HCT116 (cell line): Measurements from ENCODE around the gene EVI5. TPM values are rescaled to one million over a fixed set of nuclear protein-coding genes. Genes with fewer than 3 reads are reported as not detected.
"Not testable (repeated sequence)": the region's sequence is repeated elsewhere in the genome, so short reads cannot be mapped to it uniquely, and the experiment has no call there.

Experiments used
- ATAC-seq: fragments of 200-7000 bp; cut with Tn5 transposase; 2 replicates; pipeline ENCODE4 v1.9.1; 2020; ENCODE audit warnings: mild to moderate bottlenecking, moderate library complexity
- BruUV-seq: library from RNA; stranded (reverse); fragments of 400-500 nt; replicated peaks from 2 replicates; lab custom pipeline; 2021; lab: Mats Ljungman, UMichigan
- CTCF ChIA-PET: fragments of 300-600 bp; sonication (Branson Sonifier 250); formaldehyde crosslinking; loops from one replicate; lab custom pipeline; 2021; ENCODE audit warnings: antibody characterized with exemption; lab: Charles Lee
- POLR2A ChIA-PET: fragments of 300-600, 350-600 bp; sonication (Branson Sonifier 250); formaldehyde crosslinking; loops from one replicate; lab custom pipeline; 2021; ENCODE audit warnings: antibody characterized with exemption; lab: Charles Lee
- RAD21 ChIA-PET, 2 experiments: fragments of 300-600 bp; sonication (Branson Sonifier 250); formaldehyde crosslinking; loops; one replicate each; lab custom pipeline; 2023; ENCODE audit warnings: low total read pairs in 2 of 2; ENCODE audit not compliant: uncharacterized antibody in 2 of 2, unreplicated experiment in 2 of 2, low non-redundant PET in 1 of 2; lab: Charles Lee
- DNase-seq: peaks from one replicate; pipeline ENCODE4 v3.0.0-alpha.2; 2010; ENCODE audit warnings: low read depth, low spot score
- H2AFZ ChIP-seq: fragments of 200-600 bp; shearing (Covaris generic), sonication (generic); 2 replicates; pipeline ENCODE4 v1.6.1; 2017; ENCODE audit warnings: low read depth, mixed run types, mixed read lengths, antibody characterized with exemption, low read length; ENCODE audit not compliant: poor library complexity, severe bottlenecking
- H3K27ac ChIP-seq: 2 replicates; pipeline ENCODE4 v1.5.1; 2012; ENCODE audit warnings: low read depth, low read length
- H3K27me3 ChIP-seq: fragments of 200-600 bp; sonication (generic); 2 replicates; pipeline ENCODE4 v1.6.1; 2016; ENCODE audit warnings: mixed run types, low read length, mixed read lengths; ENCODE audit not compliant: insufficient read depth
- H3K36me3 ChIP-seq, 2 experiments: fragments of 200-500 bp in 1 of 2; fragments of 200-600 bp in 1 of 2; sonication (Bioruptor generic) in 1 of 2; sonication (generic) in 1 of 2; 2 replicates each; pipeline versions ENCODE4 v1.5.1 to v1.6.1; 2014 to 2016; ENCODE audit warnings: low read length in 2 of 2, inconsistent platforms in 1 of 2, mixed read lengths in 1 of 2, mixed run types in 1 of 2; ENCODE audit not compliant: insufficient read depth in 2 of 2, control insufficient read depth in 1 of 2
- H3K4me1 ChIP-seq, 2 experiments: fragments of 200-600 bp in 1 of 2; sonication (generic) in 1 of 2; 2 replicates each; pipeline versions ENCODE4 v1.5.1 to v1.6.1; 2012 to 2017; ENCODE audit warnings: low read length in 2 of 2, inconsistent platforms in 1 of 2, mild to moderate bottlenecking in 1 of 2, mixed read lengths in 1 of 2, mixed run types in 1 of 2, moderate library complexity in 1 of 2; ENCODE audit not compliant: insufficient read depth in 2 of 2, control insufficient read depth in 1 of 2
- H3K4me2 ChIP-seq: fragments of 200-600 bp; sonication (generic); 2 replicates; pipeline ENCODE4 v1.6.1; 2017; ENCODE audit warnings: mixed run types, low read length, mixed read lengths
- H3K4me3 ChIP-seq, 2 experiments: fragments of 200-600 bp in 1 of 2; sonication (generic) in 1 of 2; replicated peaks in 1 of 2; 2 replicates each; pipeline ENCODE4 v1.5.1; 2011 to 2016; ENCODE audit warnings: low read length in 2 of 2, control low read depth in 1 of 2, low read depth in 1 of 2, mild to moderate bottlenecking in 1 of 2, mixed read lengths in 1 of 2, mixed run types in 1 of 2
- H3K79me2 ChIP-seq: fragments of 200-600 bp; sonication (generic); 2 replicates; pipeline ENCODE4 v1.6.1; 2017; ENCODE audit warnings: mild to moderate bottlenecking, mixed run types, low read length, moderate library complexity, mixed read lengths; ENCODE audit not compliant: insufficient read depth
- H3K9ac ChIP-seq: fragments of 200-600 bp; sonication (generic); 2 replicates; pipeline ENCODE4 v1.6.1; 2016; ENCODE audit warnings: low read length, mixed read lengths
- H3K9me2 ChIP-seq: fragments of 200-600 bp; sonication (generic), shearing (Covaris generic); 2 replicates; pipeline ENCODE4 v1.6.1; 2017; ENCODE audit warnings: mixed run types, mild to moderate bottlenecking, moderate library complexity; ENCODE audit not compliant: insufficient read depth
- H3K9me3 ChIP-seq, 2 experiments: fragments of 200-500 bp in 1 of 2; fragments of 200-600 bp in 1 of 2; sonication (Bioruptor generic) in 1 of 2; sonication (generic) in 1 of 2; 2 replicates each; pipeline ENCODE4 v1.6.1; 2014 to 2017; ENCODE audit warnings: low read length in 2 of 2, mixed read lengths in 2 of 2, inconsistent platforms in 1 of 2, low read depth in 1 of 2, mild to moderate bottlenecking in 1 of 2, mixed run types in 1 of 2, moderate library complexity in 1 of 2; ENCODE audit not compliant: control insufficient read depth in 1 of 2, insufficient read depth in 1 of 2
- H4K20me1 ChIP-seq: fragments of 200-600 bp; sonication (generic), shearing (Covaris generic); 2 replicates; pipeline ENCODE4 v1.6.1; 2017; ENCODE audit warnings: mixed run types, mild to moderate bottlenecking, moderate library complexity; ENCODE audit not compliant: insufficient read depth
- JUND ChIP-seq: IDR thresholded peaks from 2 replicates; pipeline ENCODE4 v1.6.1; 2012
- RAD21 ChIP-seq: IDR thresholded peaks from 2 replicates; pipeline ENCODE4 v1.6.1; 2012; ENCODE audit warnings: low read depth, mild to moderate bottlenecking
- YY1 ChIP-seq: IDR thresholded peaks from 2 replicates; pipeline ENCODE4 v1.6.1; 2011; ENCODE audit warnings: low read length, low read depth, moderate library complexity, mild to moderate bottlenecking; ENCODE audit not compliant: insufficient replicate concordance; ENCODE audit errors: extremely low read depth
- intact Hi-C: fragments of 100-400 bp; cut with micrococcal nuclease; formaldehyde crosslinking; loops from 2 replicates; pipeline ENCODE4 v1.10.0; 2022
- total RNA-seq: library from RNA; stranded (reverse); gene quantifications from one replicate; pipeline ENCODE4 v1.2.1, GENCODE V29; 2021; ENCODE audit not compliant: unreplicated experiment
- TF ChIP-seq, protein P1 (sequence below), 3 experiments: fragments of 200-600 bp in 1 of 3; sonication (generic) in 1 of 3; IDR thresholded peaks in 2 of 3; conservative IDR thresholded peaks in 1 of 3; 2 replicates each; pipeline ENCODE4 v1.5.1; 2012 to 2017; ENCODE audit warnings: low read depth in 2 of 3, low read length in 2 of 3, antibody characterized with exemption in 1 of 3, borderline replicate concordance in 1 of 3, control low read depth in 1 of 3, mild to moderate bottlenecking in 1 of 3, mixed read lengths in 1 of 3, mixed run types in 1 of 3, moderate library complexity in 1 of 3; ENCODE audit not compliant: insufficient read depth in 1 of 3

The EVI5 gene
- total RNA-seq, 1 experiment from 2014 or later, result 21.8 TPM

DNA sequence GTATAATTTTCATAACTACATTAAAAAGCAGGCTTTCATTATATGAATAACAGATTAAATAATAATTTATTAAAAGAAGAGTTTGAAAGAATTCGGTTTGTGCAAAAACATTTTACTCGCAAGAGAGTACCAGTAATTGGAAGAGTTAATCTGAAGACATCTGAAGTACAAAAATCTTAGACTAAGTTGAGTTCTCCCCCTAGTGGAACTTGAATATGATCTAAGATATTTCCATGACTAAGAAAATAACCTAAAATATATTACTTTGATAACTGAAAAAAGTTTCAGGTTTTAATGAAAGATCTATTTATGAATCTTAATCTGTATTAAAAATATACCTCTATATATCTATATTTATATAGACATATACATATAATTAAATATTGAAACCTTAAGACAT, 185.7 kb downstream of the EVI5 start:
- H4K20me1 ChIP-seq, result no peaks in the 10 kb centered on the region
- no peaks in the 10 kb centered on the region for H3K9me2 ChIP-seq
- BruUV-seq, result no TSS peak
- H3K4me3 ChIP-seq, result no peak overlapping the region
- ChIA-PET CTCF (interaction anchor here (1.0 to 1.6 kb wide), 2 partner anchors 289 kb away, joined by 3 to 5 read pairs; no protein-coding TSS in a partner anchor), RAD21 (no interaction called here), POLR2A (no interaction called here)
- no peak overlapping the region for H2AFZ ChIP-seq
- DNase-seq (peak; percentile 23), ATAC-seq (no peak)
- intact Hi-C loops, result loop anchor here (2.0 kb wide), 2 partner anchors 288 to 602 kb away; no protein-coding TSS in a partner anchor
- H3K27ac ChIP-seq, result no peak overlapping the region
- no peak overlapping the region for H3K9ac ChIP-seq
- no peaks in the 10 kb centered on the region for H3K27me3 ChIP-seq
- no peaks in the 10 kb centered on the region for H3K4me1 ChIP-seq
- no peak for TF ChIP-seq JUND
- no peak for TF ChIP-seq YY1
- TF ChIP-seq, protein P1, sequence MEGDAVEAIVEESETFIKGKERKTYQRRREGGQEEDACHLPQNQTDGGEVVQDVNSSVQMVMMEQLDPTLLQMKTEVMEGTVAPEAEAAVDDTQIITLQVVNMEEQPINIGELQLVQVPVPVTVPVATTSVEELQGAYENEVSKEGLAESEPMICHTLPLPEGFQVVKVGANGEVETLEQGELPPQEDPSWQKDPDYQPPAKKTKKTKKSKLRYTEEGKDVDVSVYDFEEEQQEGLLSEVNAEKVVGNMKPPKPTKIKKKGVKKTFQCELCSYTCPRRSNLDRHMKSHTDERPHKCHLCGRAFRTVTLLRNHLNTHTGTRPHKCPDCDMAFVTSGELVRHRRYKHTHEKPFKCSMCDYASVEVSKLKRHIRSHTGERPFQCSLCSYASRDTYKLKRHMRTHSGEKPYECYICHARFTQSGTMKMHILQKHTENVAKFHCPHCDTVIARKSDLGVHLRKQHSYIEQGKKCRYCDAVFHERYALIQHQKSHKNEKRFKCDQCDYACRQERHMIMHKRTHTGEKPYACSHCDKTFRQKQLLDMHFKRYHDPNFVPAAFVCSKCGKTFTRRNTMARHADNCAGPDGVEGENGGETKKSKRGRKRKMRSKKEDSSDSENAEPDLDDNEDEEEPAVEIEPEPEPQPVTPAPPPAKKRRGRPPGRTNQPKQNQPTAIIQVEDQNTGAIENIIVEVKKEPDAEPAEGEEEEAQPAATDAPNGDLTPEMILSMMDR (IDR thresholded peaks at IDR 0.05 in 2 of 3, conservative IDR thresholded peaks at IDR 0.05 in 1 of 3; ENCODE audit: borderline replicate concordance in 1 of 3, insufficient read depth in 1 of 3, low read depth in 2 of 3, low read length in 2 of 3), result peak; percentile 33 to 54 (median 35); a peak in 3 of 6 replicates
- peak; percentile 64 for TF ChIP-seq RAD21
- no peaks in the 10 kb centered on the region for H3K9me3 ChIP-seq
- no peaks in the 10 kb centered on the region for H3K79me2 ChIP-seq
- no peaks in the 10 kb centered on the region for H3K36me3 ChIP-seq
- no peak overlapping the region for H3K4me2 ChIP-seq

DNA sequence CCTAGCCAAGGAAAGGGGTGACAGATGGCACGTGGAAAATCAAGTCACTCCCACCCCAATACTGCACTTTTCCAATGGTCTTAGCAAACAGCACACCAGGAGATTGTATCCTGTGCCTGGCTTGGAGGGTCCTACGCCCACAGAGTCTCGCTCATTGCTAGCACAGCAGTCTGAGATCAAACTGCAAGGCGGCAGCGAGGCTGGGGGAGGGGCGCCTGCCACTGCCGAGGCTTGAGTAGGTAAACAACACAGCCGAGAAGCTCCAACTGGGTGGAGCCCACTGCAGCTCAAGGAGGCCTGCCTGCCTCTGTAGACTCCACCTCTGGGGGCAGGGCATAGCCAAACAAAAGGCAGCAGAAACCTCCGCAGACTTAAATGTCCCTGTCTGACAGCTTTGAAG, 195.5 kb downstream of the EVI5 start:
- H3K9me3 ChIP-seq, ATAC-seq, H3K9me2 ChIP-seq, RAD21 ChIA-PET, H3K36me3 ChIP-seq, H3K9ac ChIP-seq, H3K79me2 ChIP-seq, H3K4me1 ChIP-seq, H3K27ac ChIP-seq, CTCF ChIA-PET, H3K27me3 ChIP-seq, H4K20me1 ChIP-seq, DNase-seq, intact Hi-C loops, BruUV-seq, H2AFZ ChIP-seq, H3K4me3 ChIP-seq, POLR2A ChIA-PET, H3K4me2 ChIP-seq: not testable (repeated sequence)
